Mammary microvascular endothelial cell (primary cell): ENCODE results near the gene C1QB. TPM values are rescaled to one million over a fixed set of nuclear protein-coding genes. Genes with fewer than 3 reads are reported as not detected.

Experiments
- total RNA-seq: library from RNA; depleted of rRNA; stranded (reverse); fragments of >200 nt; gene quantifications from 2 replicates; pipeline ENCODE4 v1.2.3, GENCODE V29; 2015

C1QB gene
- not detected in 2 replicates for total RNA-seq

GRCh38 chr1:22652881-22653316 lies at the start of gene C1QB:
TSS of gene C1QB (plus strand) at chr1:22653236. CDS start at chr1:22659463, 6,227 bp downstream.

GRCh38 chr1:22636353-22636752 lies 16.7 kb upstream of the C1QB start, which contains the start of gene C1QA:
TSS of gene C1QA (plus strand) at chr1:22636628. CDS start at chr1:22637617, 989 bp downstream.

GRCh38 chr1:22643381-22643780 lies 9.7 kb upstream of the C1QB start, which contains the start of gene C1QC:
TSS of gene C1QC (plus strand) at chr1:22643633. CDS start at chr1:22644024, 391 bp downstream.

GRCh38 chr1:22710701-22711049 lies 57.6 kb downstream of the C1QB start, which contains the start of gene EPHB2:
TSS of gene EPHB2 (plus strand) at chr1:22710839. CDS start at chr1:22710983, 144 bp downstream.

Other genes with a start within 250 kb of the C1QB start
- gene ZBTB40, start 201.4 kb upstream of the C1QB start, total RNA-seq = 8.6 and 11.6 TPM in 2 replicates
- gene EPHA8, start 89.7 kb upstream of the C1QB start, total RNA-seq = not detected in 2 replicates
- not detected in 2 replicates for gene C1QA, start 16.6 kb upstream of the C1QB start, total RNA-seq
- not detected in 2 replicates for gene C1QC, start 9.6 kb upstream of the C1QB start, total RNA-seq
- gene EPHB2, start 57.6 kb downstream of the C1QB start, total RNA-seq = 29.1 and 32.1 TPM in 2 replicates